HG03045 (cell line): Measurements from ENCODE around the gene ETV3.
A peak's percentile ranks its signal among the peaks of the same experiment; 100 is the strongest.
"Not testable (repeated sequence)": the region's sequence is repeated elsewhere in the genome, so short reads cannot be mapped to it uniquely, and the experiment has no call there.

Source experiments
- ATAC-seq: cut with Tn5 transposase; IDR thresholded peaks from one replicate; pipeline ENCODE4 v1.9.1; 2021; ENCODE audit warnings: mild to moderate bottlenecking, moderate library complexity; ENCODE audit not compliant: unreplicated experiment

The ETV3 gene

DNA sequence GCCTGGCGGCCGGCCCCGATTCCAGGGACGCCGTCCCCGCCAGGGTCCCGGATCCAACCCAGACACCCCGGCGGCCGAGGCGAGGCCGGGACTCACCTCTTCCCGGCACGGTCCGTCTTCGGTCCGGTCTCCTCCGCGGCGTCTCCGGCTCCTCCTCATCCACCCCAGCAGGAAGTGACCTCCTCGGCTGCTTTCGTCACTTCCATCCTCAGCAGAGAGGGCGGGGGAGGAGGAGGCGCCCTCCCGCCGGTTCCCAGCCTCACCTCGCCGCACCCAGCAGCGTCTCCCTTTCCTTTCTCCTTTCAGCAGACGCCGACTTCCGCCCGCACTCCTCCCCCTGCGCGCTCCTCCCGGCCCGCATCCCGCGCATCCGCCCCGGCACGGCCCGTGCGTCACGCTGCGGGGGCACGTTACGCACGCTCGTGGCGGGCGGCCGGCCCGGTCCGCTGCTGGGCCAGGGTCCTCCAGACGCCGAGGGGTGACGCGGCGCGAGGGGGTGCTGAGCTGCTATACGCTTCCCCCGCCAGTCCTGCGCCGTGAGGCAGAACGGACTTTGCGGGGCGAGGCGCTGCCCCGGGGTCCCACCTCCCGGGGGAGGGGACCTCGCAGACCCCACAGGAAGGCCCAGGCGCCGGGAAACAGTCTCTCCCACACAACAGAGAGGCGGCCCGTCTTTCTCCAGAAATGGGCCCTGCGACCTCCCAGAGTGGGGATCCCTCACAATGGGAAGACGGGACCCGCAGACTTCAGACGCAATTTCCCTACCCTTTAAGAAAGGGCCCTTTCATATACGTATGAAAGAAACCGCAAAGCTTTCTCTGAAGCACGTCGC lies at the start of gene ETV3:
Gene ETV3, minus strand, starts transcription at position 176 of the 832 bp plus-strand sequence. CDS start 2,043 bp downstream, outside the sequence.
- ATAC-seq = peak; percentile 86

DNA sequence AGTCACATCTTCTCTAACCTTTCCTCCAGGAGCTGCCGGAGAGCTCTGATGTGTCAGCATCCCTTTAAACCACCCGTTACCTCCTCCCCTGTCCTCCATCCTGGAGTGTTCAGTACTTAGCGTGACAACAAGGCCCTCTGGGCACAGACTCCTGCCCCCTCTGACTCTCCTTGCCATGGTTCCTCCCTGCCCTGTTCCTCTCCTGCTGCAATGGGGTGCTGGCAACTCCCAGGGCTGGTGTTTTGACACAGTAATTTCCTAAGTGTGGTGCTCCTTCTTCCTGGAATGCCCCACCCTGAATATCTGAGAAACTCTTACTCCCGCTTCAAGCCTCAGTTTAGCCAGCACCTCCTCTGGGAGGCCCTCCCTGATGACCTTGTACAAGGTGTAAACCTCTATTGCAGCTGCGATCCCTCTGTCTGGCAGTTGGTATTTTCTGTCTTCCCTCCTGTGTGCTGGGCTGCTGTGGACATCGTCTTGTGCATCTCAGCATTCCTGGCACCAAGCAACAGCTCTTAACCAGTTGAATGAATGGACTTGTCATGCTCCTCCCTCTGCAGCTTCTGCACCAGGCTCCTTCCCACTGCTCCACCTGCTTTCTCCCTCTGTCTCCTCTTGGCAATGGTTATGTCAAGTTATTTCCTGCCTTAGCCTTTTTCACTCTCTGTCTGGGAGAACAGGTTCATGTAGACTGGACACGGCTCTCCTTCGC lies 48.2 kb upstream of the ETV3 start:
- ATAC-seq = no peak

DNA sequence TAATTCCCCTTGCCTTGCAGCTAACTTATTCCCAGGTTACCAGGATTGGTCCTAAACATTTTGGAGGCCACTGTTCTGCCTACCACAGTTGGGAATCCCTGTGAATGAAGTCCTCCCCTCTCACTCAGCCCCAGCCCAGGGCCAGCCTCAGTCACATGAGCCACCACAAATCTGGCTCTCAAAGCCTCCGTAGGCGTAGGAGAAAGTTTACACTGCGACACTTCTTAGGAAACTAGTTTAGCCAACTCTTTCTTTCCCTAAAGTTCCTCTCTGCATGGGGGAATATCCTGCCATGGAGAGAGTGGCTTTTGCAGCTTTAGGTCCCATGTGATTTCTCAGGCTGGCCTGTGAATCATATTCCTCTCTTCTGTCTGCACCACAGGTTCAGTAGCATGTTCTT lies 45.7 kb upstream of the ETV3 start:
- no peak for ATAC-seq

DNA sequence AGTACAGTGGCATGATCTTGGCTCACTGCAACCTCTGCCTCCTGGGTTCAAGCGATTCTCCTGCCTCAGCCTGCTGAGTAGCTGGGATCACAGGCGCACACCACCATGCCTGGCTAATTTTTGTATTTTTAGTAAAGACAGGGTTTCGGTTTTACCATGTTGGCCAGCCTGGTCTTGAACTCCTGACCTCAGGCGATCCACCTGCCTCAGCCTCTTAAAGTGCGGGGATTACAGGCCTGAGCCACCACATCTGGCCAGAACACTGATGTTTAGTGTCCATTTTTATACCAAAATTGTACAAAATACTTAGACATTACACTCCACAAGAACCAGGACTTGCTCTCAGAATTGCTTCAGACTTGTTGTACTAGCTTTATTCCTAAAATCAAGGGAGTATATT lies 44.2 kb upstream of the ETV3 start:
- not testable (repeated sequence) for ATAC-seq

DNA sequence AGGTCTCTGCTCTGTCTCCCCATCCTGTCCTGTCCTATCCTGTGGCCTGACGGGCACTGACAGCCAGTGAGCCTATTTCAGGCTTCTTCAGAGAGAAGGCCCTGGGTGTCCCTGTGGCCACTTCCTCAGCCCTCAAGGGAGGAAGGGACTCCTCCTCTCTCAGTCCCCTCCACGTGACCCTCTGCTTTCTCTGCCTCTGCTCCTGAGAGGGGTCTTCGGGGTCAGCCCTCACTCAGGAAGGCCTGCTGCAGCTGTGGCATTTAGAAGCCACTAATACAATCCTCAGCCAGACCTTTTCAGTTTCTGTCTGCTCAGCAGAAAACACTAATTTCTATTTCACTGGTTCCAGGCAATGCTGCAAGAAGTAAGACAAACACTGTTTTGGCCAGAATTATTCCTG lies 43.6 kb upstream of the ETV3 start:
- no peak for ATAC-seq

DNA sequence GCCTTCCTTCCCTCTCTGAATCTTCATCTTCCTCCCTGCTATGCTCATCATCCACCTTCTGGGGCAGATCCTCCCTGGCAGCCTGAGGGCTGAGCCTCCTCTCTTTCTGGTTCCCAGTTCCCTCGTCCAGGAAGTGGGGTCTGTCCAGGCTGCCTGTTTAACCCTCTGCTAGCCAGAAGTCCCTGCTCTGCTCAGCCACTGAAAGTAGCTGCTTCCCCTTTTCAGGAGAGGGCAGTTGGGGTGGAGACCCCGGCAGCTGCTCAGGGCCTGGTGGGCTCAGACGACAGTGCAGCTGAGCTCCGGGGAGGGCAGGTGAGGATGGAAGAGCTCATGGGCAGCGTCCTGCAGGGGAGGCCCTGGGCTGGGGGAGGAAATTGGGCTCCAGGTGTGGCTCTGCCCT lies 43.1 kb upstream of the ETV3 start:
- no peak for ATAC-seq

DNA sequence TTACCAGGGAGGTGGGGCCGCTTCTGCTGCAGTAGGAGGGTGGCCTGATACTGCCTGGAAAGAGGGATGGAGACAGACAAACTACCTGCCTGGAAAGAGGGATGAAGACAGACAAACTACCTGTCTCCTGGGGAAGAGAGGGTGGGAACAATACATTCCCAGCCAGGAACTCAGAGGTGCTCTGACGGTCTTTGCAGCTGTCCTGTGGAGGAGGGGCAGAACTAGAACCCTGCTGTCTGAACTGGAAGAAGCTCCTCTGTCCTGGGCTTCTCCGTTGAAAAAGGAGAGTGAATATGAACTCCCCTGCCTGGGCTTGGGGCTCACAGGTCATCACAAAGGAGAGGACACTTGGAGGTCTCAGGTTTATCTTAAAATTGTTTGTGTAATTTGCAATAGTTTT lies 40.3 kb upstream of the ETV3 start:
- no peak for ATAC-seq

DNA sequence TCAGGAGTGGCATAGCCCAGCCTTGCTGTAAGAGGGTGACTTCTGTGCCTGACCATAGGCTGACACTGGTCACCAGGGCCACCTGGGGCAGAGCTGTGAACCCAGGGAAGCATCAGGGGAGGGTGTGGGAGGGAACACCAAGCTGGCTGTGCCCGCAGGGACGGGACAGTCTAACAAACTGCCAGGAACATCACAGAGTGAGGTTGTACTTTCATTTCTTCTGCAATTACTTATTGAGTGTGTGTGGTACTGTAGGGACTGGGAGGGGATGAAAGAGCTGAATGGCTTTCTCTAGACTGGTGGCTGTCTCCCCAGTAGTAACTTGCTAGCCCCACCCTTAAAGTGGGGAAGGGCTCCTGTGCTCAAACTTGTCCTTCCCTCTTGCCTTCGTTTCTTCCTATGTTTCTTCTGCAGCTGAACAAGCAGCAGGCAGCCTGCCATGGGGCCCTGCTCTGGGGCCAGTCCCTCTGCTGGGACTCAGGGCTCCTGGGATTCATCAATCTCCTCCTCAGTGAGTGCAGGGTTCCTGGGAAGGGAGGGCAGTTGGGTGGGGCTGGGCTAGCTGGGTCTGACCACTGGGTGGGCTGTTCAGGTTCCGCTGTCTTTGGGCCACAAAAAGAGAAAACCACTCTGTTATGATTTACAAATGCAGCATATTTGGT lies 39.7 kb upstream of the ETV3 start:
- no peak for ATAC-seq

DNA sequence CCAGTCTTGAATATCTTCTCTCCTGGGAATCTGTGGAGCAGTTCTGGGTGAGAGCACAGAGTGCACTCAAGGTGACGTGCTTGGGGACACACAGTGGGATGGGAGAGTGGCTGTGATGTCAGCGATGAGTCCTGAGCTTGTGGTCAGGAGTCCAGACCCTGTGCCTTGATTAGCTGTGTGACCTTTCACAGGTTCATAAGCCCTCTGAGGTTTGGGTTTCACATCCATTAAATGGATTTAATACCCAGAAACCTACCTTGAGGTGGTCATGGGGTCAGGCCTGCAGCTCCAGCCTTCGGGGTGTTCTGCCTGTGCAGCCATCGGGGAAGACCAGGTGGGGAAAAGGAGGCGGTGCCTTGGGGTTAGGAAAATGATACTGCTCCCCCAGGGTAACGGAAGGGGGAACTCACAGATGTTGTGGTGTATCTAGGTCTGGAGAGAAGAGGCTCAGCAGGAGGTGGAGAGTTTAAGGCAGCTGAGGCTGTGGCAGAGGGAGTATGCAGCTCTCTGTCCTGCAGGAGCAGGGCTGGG lies 38.5 kb upstream of the ETV3 start:
- peak; percentile 38 for ATAC-seq

DNA sequence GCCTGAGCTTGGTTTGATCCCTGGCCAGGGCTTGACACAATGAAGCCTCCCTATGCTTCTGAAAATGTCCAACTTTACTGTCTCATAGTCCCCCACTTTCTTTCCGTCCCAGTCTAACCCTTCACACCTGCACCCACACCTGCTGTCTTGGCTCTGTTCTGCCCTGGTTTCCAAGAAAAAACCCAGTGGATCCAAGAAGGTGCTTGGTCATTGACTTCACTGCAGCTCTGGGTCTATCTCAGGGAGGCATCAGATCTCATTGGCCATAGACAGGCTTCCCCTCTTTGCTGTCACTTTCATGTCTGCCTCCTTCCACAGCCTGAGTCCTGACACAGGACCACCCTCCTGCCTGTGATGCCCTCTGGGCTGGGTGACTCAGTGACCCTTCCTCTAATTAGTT lies 37.8 kb upstream of the ETV3 start:
- no peak for ATAC-seq

DNA sequence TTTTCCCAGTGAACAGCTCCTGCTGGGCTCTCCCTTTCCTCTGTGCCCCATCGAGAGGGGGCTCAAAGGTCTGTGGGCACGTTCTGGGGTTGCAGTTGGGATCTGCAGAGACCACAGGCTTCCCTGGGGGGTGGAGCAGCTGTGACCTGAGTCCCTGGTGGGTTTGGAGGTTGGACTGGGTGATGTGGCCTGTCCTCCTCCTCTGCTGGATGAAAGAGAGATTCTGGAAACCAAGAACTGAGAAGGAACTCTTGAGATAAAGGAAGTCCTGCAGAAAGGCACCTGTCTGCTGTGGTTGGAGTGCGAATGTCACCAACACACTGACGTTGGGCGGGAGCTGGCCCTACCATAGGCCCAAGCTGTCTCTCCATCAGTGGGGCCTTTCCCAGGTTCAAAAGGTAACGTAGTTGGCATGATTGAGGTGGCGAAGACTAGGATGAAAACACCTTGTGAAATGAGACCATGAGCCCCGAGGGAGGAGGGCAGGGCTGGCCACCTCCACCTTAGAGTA lies 35.8 kb upstream of the ETV3 start:
- no peak for ATAC-seq

DNA sequence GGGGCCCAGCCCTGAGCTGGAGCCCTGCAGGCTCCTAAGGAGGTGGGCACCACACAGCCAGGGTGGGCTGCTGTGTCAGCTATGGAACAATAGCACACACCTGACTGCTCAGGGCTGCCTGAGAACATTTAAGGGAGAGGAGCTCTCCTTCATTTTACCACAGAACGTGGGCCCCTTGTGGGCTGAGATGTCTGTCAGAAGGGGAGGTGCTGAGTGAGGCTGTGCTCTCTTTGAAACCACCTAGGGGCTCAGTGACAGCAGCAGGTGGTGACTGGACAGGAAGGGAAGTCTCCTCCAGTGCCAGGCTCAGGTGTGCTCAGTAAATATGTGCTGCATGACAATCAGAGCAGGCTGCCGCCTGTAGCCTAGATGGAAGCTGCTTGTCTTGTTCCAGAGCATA lies 35.0 kb upstream of the ETV3 start:
- ATAC-seq = not testable (repeated sequence)

DNA sequence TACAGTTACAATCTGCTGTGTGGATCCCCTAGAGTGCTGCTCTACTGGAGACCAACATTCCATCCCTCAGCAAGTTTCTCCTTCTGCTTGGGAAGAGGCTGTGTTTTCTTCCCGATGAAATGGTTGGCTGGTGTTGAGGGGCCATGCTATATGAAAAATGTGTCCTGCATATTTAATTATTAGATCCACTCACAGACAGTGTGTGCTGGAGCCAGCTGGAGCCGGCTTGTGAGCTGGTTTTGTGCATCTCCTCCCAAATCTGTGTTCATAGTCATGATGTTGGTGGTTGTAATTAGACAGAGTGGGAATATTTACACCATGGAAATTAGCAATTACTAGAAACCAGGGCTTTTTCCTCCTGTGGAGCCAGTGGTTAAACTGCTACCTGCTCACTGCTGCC lies 34.4 kb upstream of the ETV3 start:
- not testable (repeated sequence) for ATAC-seq

DNA sequence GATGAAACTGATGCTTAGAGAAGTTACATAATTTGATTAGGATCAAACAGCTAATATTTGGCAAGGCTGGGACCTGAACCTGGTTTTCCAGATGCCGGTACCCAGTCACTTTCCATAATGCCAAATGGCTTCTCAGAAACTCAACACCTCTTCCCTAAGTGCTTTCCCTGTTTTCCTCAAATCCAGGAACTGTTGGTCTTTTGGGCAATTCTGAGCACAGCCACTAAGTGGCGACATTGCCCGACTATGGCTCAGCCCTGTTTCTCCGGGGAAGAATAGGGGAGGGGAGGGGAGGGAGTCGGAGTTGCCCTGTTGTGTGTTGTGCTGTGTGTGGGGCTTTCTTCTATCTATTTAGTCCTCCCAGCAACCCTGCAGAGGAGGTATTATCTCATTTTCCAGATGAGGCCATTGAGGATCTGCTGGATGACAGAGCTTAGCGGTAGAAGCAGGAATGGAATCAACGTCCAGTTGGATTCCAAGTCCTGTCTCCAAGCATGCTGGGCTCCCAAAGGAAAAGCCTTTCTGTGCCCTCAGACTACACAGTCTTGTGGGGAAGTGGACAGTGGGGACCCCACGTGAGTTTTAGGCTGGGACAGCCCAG lies 33.8 kb upstream of the ETV3 start:
- not testable (repeated sequence) for ATAC-seq

DNA sequence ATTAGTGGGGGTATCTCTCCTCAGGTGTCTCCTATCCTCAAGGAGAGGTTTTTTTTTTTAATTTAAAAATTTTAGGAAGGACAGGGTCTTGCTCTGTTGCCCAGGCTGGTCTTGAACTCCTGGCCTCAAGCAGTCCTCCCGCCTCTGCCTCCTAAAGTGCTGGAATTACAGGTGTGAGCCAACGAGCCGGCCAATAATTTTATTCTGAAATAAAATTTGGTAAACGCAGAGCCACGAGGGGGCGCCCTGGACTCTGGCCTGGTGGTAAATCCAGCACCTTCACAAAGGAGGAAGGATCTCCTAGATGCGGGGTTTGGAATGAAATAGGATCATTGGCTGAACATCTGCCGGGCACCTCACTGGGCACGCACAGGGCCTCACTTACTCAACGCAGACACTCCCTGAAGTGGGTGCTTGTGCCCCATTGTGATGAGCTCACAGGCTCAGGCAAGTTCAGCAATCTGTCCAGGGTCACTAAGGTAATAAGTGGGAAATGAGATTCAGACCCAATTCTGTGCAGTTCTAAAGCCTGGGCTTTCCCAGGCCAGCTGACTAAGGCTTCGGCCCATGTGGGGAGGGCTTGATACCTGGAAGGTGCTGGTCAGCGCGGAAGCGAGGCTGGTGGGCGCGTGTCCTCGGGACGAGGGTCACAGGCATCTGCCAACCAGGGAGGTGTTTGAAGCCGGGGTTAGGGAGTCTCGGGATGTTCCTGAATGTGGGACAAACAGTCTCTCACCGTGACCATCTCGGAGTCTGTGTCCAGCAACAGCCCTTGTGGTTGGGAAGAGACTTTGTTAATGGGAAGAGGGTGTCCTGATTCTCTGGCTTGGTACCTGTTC lies 32.7 kb upstream of the ETV3 start:
- ATAC-seq = no peak

DNA sequence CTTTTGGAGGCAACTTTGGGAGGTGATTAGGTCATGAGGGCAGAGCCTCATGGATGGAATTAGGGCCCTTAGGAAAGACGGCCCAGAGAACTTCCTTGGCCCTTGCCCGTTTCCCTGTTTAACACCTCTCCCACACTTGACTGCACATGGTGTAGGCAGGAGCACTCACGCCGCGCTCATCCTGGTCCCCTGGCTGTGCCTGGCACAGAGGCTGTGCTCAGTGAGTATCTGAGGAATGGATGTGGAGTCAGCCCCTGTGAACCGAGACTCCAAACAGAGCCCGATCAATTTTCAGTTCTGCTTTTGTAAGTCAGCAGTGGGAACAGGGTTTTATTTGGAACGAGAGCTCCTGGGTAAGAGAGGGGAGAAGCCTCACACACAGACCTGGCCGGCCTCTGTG lies 29.8 kb upstream of the ETV3 start:
- no peak for ATAC-seq

DNA sequence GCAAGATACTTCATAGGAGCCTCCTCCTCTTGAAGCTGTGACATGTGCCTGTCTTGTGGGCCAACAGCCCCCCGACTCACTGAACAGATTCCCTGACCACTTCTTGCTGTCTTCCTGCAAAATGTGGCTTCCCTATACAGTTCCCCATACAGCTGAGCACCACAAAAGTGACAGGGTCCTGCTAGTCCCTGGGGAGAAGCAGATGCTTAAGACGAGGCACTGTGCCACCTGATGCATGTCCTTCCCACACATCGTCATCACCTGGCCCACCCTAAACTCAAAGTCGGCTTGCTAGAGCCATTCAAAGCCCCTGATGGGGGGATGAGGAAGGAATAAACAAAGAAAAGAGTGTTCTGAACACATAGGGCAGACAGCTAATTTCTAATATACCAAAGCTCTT lies 29.2 kb upstream of the ETV3 start:
- ATAC-seq = no peak

DNA sequence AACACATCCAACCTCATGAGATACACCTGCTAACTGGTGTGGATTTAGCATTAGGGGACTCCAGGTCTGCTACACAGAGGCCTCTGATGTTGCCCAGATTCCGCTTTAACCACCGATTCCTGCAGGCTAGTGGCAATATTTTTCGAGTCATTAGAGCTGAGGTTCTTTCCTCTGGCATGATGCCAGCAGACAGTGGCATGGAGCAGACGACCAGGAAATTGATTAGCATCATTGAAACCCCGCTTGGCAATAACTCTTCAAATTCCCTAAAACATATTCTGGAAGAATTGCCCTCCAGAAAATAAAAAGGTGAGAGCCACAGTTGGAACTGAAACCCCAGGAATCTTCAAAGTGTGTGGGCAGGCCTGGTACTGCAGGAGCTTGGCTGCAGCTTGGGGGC lies 28.4 kb upstream of the ETV3 start:
- no peak for ATAC-seq

DNA sequence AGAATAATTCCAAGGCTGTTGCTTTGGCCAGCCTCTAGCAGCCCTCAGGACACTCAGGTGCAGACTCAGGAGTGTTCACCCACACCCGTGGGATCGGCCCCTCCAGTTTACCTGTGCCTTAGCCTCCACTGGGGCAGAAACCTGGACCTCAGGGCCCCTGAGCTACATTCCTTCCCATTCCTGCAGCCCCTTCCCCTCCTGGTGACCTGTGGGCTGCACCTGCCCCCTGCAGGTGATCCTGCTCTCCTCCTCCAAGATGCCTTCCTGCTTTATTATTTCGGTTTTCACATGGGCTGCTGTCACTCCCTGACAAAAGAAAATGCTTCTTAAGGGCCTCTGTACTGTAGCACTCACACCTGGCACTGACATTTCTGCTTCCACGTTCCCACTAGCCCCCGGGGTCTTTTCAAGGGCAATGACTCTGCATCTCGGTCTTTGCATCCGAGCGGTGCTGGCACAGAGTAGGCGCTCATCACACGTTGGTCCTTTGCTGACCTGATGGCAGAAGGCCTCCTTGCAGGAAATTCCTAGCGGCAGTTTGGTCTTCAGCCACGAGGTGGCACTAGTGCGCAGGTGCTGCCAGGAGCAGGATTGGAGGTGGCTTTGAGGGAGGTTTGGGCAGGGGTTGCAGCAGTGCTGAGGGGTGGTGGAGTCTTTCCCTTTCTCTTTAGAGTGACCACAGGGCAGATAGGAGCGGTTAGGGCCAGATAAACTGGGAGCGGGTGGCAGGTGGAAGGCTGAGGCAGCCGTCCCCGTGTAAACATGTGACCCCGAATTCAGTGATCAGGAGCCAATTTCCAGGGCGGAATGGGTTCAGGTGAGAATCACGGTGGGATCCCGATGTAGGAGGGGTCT lies 25.3 kb upstream of the ETV3 start:
- ATAC-seq = no peak
